ENCODE data around the gene SSBP2.
"Not testable (repeated sequence)": the region's sequence is repeated elsewhere in the genome, so short reads cannot be mapped to it uniquely, and the experiment has no call there.

The SSBP2 gene

DNA sequence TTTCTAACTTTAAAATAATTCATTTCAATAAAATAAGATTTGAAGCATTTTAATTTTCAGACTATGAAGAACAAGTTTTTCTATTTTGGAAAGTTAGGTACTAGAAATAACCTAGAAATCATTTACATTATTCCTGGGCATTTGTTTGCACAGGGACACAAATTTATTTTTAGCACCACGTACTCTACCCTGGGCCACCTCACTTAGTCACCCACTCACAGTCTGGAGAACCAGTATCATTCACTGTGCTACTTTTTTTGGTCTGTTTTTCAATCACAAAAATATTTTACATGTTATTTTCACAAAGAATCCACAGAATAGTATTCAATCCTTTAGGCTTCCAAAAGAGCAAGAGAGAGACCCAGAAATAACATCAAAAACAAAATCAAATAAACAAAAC, 228.3 kb downstream of the SSBP2 start:
- Mint-ChIP-seq H3K9me3 (no peaks in the 10 kb centered on the region), H3K27me3 (no peaks in the 10 kb centered on the region), H3K4me3 (no peak overlapping the region), H3K4me1 (peaks cover 2% of the 10 kb centered on the region), H3K36me3 (no peaks in the 10 kb centered on the region), H3K27ac (no peak overlapping the region)
- no peak for ATAC-seq (ENCODE audit: low read depth)
- no peak for DNase-seq (ENCODE audit: low spot score in 2 of 2)

DNA sequence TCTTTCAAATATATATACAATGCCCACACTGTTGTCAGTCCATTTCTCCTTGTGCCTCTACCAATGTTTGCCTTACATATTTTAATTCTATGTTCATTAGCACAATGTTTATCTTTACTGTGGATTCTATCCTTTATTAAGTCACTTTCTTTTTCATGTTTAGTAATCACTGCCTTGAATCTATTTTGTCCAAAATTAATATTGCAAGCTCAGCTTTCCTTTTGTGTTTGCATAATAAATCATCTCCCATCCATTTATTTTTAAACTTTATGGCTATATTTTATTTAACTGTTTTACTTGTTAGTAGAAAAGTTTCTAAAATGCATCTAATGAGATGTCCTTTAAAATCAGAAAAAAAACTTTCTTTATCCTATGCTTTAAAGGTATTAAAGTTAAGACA, 230.1 kb downstream of the SSBP2 start:
- Mint-ChIP-seq H3K27ac (no peak overlapping the region), H3K4me3 (no peak overlapping the region)
- DNase-seq (ENCODE audit: low spot score in 2 of 2), result no peak

DNA sequence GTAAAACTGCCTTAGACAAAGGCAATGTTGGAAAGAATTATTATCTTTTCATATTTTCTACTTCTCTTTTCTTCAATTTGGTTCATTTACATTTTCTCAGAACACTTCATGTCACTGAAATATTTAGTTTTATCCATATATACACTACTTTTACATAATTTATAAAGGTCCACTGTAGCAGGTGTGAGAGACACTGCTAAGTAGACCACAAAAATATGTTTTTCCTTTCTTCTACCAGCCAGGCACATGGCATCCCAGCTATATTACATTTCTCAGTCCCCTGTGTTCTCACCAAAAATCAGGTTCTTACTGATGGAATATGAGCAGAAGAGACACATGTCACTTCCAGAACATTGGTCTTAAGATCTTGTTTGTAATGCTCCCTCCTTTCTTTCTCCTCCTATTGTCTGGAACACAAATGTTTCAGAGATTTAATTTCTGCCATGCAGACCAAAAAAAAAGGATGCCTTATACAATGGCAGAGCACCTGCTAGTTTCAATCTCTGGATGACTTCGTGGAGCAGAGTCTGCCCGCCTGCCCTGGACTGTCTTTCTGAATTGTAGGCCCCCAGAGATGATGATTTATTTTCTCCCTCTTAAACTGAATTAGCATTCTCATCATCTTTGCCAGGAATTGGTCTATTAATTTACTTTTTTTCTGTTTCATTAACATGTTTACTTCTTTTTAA, 231.5 kb downstream of the SSBP2 start:
- no peaks in the 10 kb centered on the region for H3K9me3 Mint-ChIP-seq
- no peaks in the 10 kb centered on the region for H3K4me1 Mint-ChIP-seq
- no peak overlapping the region for H3K27ac Mint-ChIP-seq
- no peaks in the 10 kb centered on the region for H3K36me3 Mint-ChIP-seq
- H3K4me3 Mint-ChIP-seq, result no peak overlapping the region
- no peaks in the 10 kb centered on the region for H3K27me3 Mint-ChIP-seq
- DNase-seq (ENCODE audit: low spot score in 2 of 2), result no peak
- ATAC-seq (ENCODE audit: low read depth), result no peak

More for the DNA sequence above, 230.1 kb downstream of the SSBP2 start:
- Mint-ChIP-seq H3K27me3 (no peaks in the 10 kb centered on the region), H3K36me3 (no peaks in the 10 kb centered on the region), H3K9me3 (no peaks in the 10 kb centered on the region), H3K4me1 (no peaks in the 10 kb centered on the region)
- no peak for ATAC-seq (ENCODE audit: low read depth)

DNA sequence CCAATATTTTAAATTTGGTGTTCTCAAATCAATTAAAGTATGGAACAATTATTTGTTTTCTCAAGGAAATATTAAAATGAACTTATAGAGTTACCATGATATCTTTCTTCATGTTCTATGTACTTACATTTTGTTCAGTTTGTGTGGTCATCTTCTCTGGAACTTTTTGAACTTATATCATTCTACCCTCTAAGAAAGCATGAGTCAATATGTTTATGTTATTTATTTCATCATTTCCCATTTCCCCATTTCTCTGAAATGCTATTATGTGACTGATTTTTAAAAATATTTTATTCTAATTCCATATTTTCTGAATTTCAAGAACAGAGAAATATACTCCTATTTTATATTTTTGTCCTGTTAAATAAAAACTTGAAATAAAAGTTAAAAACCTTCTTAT, 233.4 kb downstream of the SSBP2 start:
- DNase-seq (ENCODE audit: low spot score in 2 of 2) (no peak), ATAC-seq (ENCODE audit: low read depth) (no peak)
- H3K36me3 Mint-ChIP-seq, result no peaks in the 10 kb centered on the region
- no peak overlapping the region for H3K27ac Mint-ChIP-seq
- H3K4me1 Mint-ChIP-seq, result no peaks in the 10 kb centered on the region
- H3K4me3 Mint-ChIP-seq, result no peak overlapping the region
- H3K27me3 Mint-ChIP-seq, result no peaks in the 10 kb centered on the region
- no peaks in the 10 kb centered on the region for H3K9me3 Mint-ChIP-seq

DNA sequence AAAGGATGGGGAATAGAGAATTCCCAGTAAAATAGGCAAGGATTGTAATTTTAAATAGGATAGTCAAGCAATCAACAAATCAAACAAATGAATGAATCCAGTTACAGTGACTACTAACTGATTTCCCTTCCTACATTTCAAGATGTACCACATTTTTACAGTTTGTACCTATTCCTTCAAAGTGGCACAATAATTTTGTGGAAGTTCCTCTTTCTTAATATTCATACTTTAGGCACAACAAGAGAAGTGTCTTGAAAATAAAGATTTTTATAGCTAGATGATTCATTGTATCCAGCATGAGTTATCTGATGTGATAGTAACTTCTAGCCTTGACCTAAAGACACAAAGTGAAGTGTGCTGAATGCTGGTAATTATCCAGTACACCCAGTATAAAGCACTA, 234.8 kb downstream of the SSBP2 start:
- Mint-ChIP-seq H3K27ac (no peak overlapping the region), H3K9me3 (no peaks in the 10 kb centered on the region), H3K4me3 (no peak overlapping the region), H3K36me3 (peaks cover 3% of the 10 kb centered on the region), H3K27me3 (no peaks in the 10 kb centered on the region), H3K4me1 (no peaks in the 10 kb centered on the region)
- ATAC-seq (ENCODE audit: low read depth) (no peak), DNase-seq (ENCODE audit: low spot score in 2 of 2) (no peak)

DNA sequence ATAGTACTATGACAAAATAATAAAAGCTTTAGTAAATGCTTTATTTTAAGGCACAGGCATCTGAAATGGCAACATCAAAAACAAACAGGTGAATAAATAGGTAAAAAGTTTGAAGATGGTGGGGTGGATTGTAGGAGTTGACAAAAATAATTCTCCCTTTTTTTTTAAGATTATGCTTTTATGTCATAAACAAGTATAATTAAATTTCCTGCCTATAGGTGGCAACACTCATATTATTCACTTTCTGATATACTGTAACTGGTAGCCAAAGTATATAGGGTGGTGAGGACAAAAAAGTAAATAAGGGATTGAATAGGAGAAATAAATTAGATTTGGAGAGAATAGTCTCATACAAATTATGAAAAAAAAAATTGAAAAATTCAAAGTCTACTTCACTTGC, 236.9 kb downstream of the SSBP2 start:
- no peaks in the 10 kb centered on the region for H3K27me3 Mint-ChIP-seq
- no peak overlapping the region for H3K27ac Mint-ChIP-seq
- DNase-seq (ENCODE audit: low spot score in 2 of 2) (no peak), ATAC-seq (ENCODE audit: low read depth) (peak; percentile 39)
- peaks cover 5% of the 10 kb centered on the region for H3K36me3 Mint-ChIP-seq
- no peaks in the 10 kb centered on the region for H3K4me1 Mint-ChIP-seq
- H3K9me3 Mint-ChIP-seq, result no peaks in the 10 kb centered on the region
- H3K4me3 Mint-ChIP-seq, result no peak overlapping the region

DNA sequence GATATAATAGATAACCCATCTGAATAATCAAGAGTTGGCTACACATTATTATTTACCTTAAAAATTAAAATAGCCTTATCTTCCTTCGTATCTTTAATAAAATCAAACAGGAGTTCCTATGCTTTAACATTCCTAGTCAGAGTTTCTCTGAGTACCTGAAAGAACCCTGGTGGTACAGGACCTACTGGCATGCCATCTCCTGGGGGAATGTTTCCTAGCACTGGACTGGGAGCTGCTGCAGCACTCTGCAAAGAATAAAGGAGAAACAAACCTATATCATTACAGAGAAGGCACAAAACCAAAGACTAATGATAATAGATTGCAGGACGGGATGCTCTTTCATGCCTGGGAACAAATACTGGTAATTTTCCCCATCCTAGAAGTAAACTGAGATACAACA, 237.4 kb downstream of the SSBP2 start:
- Mint-ChIP-seq H3K27ac (no peak overlapping the region), H3K4me1 (no peaks in the 10 kb centered on the region), H3K9me3 (no peaks in the 10 kb centered on the region), H3K36me3 (peaks cover 5% of the 10 kb centered on the region), H3K4me3 (no peak overlapping the region), H3K27me3 (no peaks in the 10 kb centered on the region)
- ATAC-seq (ENCODE audit: low read depth), result no peak
- DNase-seq (ENCODE audit: low spot score in 2 of 2), result no peak

DNA sequence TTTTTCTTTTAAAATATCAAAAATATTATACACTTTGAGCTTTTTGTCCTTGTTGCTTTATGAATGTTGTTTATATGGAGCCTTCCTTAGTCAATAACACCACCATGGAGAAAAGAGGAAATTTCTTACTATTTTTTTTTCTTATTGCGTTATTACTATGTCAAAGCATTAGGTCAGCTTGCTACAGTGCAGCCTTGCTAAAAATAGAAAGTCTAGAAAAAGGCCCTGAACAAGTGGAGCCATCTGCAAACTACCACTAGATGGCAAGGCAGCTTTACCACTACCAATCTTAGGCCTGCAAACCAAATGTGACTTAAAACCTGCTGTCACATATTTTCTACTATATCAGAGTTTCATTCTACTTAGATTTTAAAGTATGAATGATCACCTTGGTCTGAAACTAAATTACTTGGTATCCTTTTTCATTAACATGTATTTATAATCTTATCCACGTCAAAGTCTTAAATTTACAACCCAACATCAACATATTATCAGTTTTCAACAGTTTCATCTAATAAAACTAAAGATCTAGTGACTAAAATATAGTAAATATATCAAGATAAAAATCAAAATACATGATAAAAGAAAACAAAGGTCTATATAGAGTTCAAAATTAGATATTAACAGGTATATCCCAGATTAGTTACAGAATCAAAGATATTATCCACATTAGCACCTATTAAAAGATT, 243.9 kb downstream of the SSBP2 start:
- Mint-ChIP-seq H3K36me3 (peaks cover 19% of the 10 kb centered on the region), H3K27me3 (no peaks in the 10 kb centered on the region), H3K27ac (no peak overlapping the region), H3K4me1 (no peaks in the 10 kb centered on the region), H3K4me3 (no peak overlapping the region), H3K9me3 (no peaks in the 10 kb centered on the region)
- DNase-seq (ENCODE audit: low spot score in 2 of 2) (peak in 1 of 2 donors; percentile 46), ATAC-seq (ENCODE audit: low read depth) (peak; percentile 100)

DNA sequence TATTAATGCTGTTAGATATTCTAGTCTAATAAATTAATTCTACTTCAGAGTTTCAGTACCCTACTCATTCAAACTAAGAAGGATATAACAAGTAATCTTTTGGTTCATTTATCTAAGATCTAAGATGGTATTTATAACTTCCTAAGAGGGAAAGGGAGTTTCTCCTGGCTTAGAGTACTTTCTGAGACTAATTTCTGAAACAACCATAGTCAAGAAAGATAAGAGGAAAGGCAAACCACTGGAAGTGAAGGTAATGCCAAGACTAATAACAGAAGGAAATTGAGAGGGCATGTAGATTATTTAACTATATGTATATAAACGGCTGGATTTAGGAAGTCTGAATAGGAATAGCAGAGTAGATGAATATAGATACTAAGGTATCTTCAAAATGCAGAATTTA, 244.5 kb downstream of the SSBP2 start:
- Mint-ChIP-seq H3K27ac (no peak overlapping the region), H3K4me3 (no peak overlapping the region), H3K36me3 (peaks cover 20% of the 10 kb centered on the region), H3K27me3 (no peaks in the 10 kb centered on the region), H3K9me3 (no peaks in the 10 kb centered on the region), H3K4me1 (no peaks in the 10 kb centered on the region)
- no peak for DNase-seq (ENCODE audit: low spot score in 2 of 2)
- ATAC-seq (ENCODE audit: low read depth), result no peak

DNA sequence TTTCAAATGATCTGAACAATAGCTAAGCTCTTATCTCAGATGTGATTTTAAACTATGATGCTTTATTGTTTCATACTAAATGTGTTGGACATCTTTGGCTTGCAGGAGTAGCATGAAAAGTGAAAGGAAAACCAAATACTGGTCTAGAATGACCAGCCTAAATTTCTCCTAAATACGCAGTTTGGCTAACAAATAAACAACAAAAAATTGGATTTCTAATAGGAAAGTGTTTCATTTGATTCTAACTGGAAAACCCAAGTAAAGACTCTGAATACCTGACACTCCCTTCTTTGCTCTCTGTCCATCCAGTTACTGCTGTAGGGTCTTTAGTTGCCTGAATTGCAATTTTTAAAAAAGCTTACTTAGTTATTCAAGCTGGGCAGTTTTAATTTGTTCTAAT, 245.2 kb downstream of the SSBP2 start:
- no peak for DNase-seq (ENCODE audit: low spot score in 2 of 2)
- ATAC-seq (ENCODE audit: low read depth), result no peak
- H3K27me3 Mint-ChIP-seq, result no peaks in the 10 kb centered on the region
- no peak overlapping the region for H3K27ac Mint-ChIP-seq
- H3K36me3 Mint-ChIP-seq, result peaks cover 16% of the 10 kb centered on the region
- no peaks in the 10 kb centered on the region for H3K9me3 Mint-ChIP-seq
- no peaks in the 10 kb centered on the region for H3K4me1 Mint-ChIP-seq
- no peak overlapping the region for H3K4me3 Mint-ChIP-seq

DNA sequence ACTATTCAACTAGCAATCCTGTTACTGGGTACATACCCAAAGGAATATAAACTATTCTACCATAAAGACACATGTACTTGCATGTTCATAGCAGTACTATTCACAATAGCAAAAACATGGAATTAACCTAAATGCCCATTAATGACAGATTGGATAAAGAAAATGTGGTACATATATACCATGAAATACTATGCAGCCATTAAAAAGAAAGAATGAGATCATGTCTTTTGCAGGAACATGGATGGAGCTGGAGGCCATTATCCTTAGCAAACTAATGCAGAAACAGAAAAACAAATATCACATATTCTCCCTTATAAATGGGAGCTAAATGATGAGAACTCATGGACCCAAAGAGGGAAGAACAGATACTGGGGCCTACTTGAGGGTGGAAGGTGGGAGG, 247.3 kb downstream of the SSBP2 start:
- not testable (repeated sequence) for H3K4me3 Mint-ChIP-seq, H3K4me1 Mint-ChIP-seq, H3K27me3 Mint-ChIP-seq

DNA sequence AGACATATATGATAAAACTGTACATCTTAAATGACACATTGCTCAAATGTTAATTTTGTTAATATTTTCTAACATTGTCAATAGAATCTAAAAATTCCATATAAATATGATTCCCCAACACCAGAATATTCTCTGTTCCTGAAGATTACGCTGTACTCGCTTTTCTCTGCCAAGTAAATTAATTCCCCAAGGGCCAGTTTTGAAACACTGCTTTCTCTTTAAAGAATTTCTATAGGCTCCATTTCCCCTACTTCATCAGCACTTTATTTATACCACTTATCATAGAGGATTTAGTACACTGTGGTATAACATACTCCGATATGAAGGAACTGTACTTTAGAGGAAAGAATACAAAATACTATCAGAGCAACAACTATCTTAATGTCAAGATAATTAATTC, 255.6 kb downstream of the SSBP2 start:
- ATAC-seq (ENCODE audit: low read depth) (no peak), DNase-seq (ENCODE audit: low spot score in 2 of 2) (no peak)
- Mint-ChIP-seq H3K4me1 (no peaks in the 10 kb centered on the region), H3K27me3 (no peaks in the 10 kb centered on the region), H3K27ac (no peak overlapping the region), H3K36me3 (no peaks in the 10 kb centered on the region), H3K9me3 (no peaks in the 10 kb centered on the region), H3K4me3 (no peak overlapping the region)

More for the DNA sequence above, 247.3 kb downstream of the SSBP2 start:
- not testable (repeated sequence) for H3K9me3 Mint-ChIP-seq; DNase-seq (ENCODE audit: low spot score in 2 of 2); H3K27ac Mint-ChIP-seq; ATAC-seq (ENCODE audit: low read depth)
- peaks cover 16% of the 10 kb centered on the region for H3K36me3 Mint-ChIP-seq

DNA sequence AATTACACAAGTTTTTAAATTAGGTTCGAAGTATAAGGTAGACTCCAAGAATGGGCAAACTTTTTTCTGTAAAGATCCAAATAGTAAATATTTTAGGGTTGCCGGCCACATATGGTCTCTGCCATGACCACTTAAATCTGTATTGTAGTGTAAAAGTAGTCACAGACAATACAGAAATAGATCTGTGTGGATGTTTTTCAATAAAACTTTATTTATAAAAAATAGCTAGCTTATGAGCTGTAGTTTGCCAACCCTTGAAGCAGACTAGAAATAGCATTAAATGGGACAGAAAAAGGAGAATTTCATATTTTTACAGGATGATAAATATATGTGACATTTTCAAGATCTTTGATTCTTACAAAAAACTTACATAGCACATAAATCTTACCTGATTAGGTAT, 262.0 kb downstream of the SSBP2 start:
- no peak for DNase-seq (ENCODE audit: low spot score in 2 of 2)
- ATAC-seq (ENCODE audit: low read depth), result no peak
- Mint-ChIP-seq H3K4me3 (no peak overlapping the region), H3K36me3 (peaks cover 4% of the 10 kb centered on the region), H3K27me3 (no peaks in the 10 kb centered on the region), H3K4me1 (no peaks in the 10 kb centered on the region), H3K27ac (no peak overlapping the region), H3K9me3 (no peaks in the 10 kb centered on the region)

DNA sequence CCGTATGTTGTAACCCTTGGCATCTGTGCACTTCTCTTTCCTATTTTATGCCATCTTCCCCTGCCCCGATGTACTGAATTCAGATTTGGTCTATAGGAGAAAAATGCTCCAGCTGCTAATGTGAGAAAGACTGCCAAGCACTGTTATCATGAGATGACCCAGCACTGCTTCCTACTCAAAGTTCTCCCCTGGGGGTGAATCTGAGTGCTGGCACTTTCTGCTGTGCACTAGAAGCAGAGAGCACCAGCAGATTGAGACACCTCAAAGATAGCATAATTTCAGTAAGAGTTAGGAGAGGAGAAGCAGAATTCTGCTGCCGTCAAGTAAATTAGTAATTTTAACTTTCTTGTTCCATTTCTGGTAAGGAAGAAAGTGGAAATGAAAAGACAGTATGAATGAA, 264.2 kb downstream of the SSBP2 start:
- Mint-ChIP-seq H3K4me3 (no peak overlapping the region), H3K27me3 (no peaks in the 10 kb centered on the region), H3K4me1 (no peaks in the 10 kb centered on the region), H3K9me3 (no peaks in the 10 kb centered on the region), H3K36me3 (peaks cover 11% of the 10 kb centered on the region), H3K27ac (no peak overlapping the region)
- ATAC-seq (ENCODE audit: low read depth) (no peak), DNase-seq (ENCODE audit: low spot score in 2 of 2) (no peak)

DNA sequence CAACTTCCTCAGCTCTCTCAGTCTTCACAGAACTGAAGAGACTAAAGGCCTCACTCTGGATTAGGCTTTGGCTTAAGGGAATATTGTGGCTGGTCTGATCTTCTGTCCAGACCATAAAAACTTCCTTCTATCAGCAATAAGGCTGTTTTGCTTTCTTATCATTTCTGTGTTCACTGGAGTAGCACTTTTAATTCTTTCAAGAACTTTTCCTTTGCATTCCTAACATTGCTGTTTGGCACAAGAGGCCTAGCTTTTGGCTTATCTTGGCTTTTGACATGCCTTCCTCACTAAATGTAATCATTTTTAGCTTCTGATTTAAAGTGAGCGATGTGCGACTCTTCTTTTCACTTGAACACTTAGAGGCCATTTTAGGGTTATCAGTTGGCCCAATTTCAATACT, 268.3 kb downstream of the SSBP2 start:
- no peak for DNase-seq (ENCODE audit: low spot score in 2 of 2)
- H3K27ac Mint-ChIP-seq, result no peak overlapping the region
- no peak overlapping the region for H3K4me3 Mint-ChIP-seq
- no peaks in the 10 kb centered on the region for H3K4me1 Mint-ChIP-seq
- peaks cover 13% of the 10 kb centered on the region for H3K36me3 Mint-ChIP-seq
- ATAC-seq (ENCODE audit: low read depth), result no peak
- H3K9me3 Mint-ChIP-seq, result no peaks in the 10 kb centered on the region
- H3K27me3 Mint-ChIP-seq, result no peaks in the 10 kb centered on the region
